Natural killer cell (primary cell): Measurements from ENCODE around the gene TRPC4. TPM values are rescaled to one million over a fixed set of nuclear protein-coding genes. Genes with fewer than 3 reads are reported as not detected.

ENCODE experiments used
- ATAC-seq, 3 donors: fragments of 150-1000 bp in 2 of 3; fragments of 200-7000 bp in 1 of 3; cut with Tn5 transposase; 1 replicate in 1 of 3; 2 replicates in 2 of 3; pipeline ENCODE4 v1.10.0; 2021; ENCODE audit warnings: mild to moderate bottlenecking in 2 of 3, moderate library complexity in 2 of 3
- DNase-seq, 2 donors: peaks; one replicate each; pipeline versions ENCODE4 v3.0.0 to v3.0.0-alpha.2; 2013 to 2021; ENCODE audit warnings: mixed read lengths in 1 of 2
- H3K27ac ChIP-seq: one replicate; pipeline ENCODE4 v1.5.1; 2013; ENCODE audit warnings: mild to moderate bottlenecking, low read length
- H3K27me3 ChIP-seq: one replicate; pipeline ENCODE4 v1.6.1; 2013; ENCODE audit warnings: low read length; ENCODE audit not compliant: control insufficient read depth, insufficient read depth
- H3K36me3 ChIP-seq: one replicate; pipeline ENCODE4 v1.6.1; 2013; ENCODE audit warnings: low read length; ENCODE audit not compliant: control insufficient read depth, insufficient read depth
- H3K4me1 ChIP-seq: one replicate; pipeline ENCODE4 v1.6.1; 2013; ENCODE audit warnings: low read length; ENCODE audit not compliant: control insufficient read depth, insufficient read depth
- H3K4me3 ChIP-seq: one replicate; pipeline ENCODE4 v1.5.1; 2013; ENCODE audit warnings: low read length
- H3K9me3 ChIP-seq: one replicate; pipeline ENCODE4 v1.6.1; 2013; ENCODE audit warnings: low read length; ENCODE audit not compliant: control insufficient read depth, insufficient read depth
- H3K27ac Mint-ChIP-seq, 2 donors: one replicate each; pipeline ENCODE4 v1.8.0; 2022; ENCODE audit warnings: mild to moderate bottlenecking in 2 of 2, mixed read lengths in 2 of 2, moderate library complexity in 1 of 2
- H3K27me3 Mint-ChIP-seq, 2 donors: one replicate each; pipeline ENCODE4 v1.8.0; 2022; ENCODE audit warnings: low read depth in 2 of 2, mixed read lengths in 2 of 2
- H3K36me3 Mint-ChIP-seq: one replicate; pipeline ENCODE4 v1.8.0; 2022; ENCODE audit warnings: mixed read lengths
- H3K4me1 Mint-ChIP-seq, 2 donors: one replicate each; pipeline ENCODE4 v1.8.0; 2022; ENCODE audit warnings: mixed read lengths in 2 of 2
- H3K4me3 Mint-ChIP-seq: one replicate; pipeline ENCODE4 v1.8.0; 2022; ENCODE audit warnings: mild to moderate bottlenecking, moderate library complexity, mixed read lengths
- H3K9me3 Mint-ChIP-seq, 2 donors: one replicate each; pipeline ENCODE4 v1.8.0; 2022; ENCODE audit warnings: mixed read lengths in 2 of 2
- CTCF ChIP-seq: fragments of 200-600 bp; IDR thresholded peaks from one replicate; pipeline ENCODE4 v1.8.0; 2022; ENCODE audit warnings: antibody characterized with exemption
- WGBS: methylation state at CpG from one replicate; pipeline ENCODE4 v1.1.7; 2013; ENCODE audit warnings: missing lambda C conversion rate; ENCODE audit not compliant: insufficient coverage; 5-methylcytosine and 5-hydroxymethylcytosine counted together
- intact Hi-C: fragments of 100-400 bp; cut with micrococcal nuclease; formaldehyde crosslinking; loops from one replicate; pipeline ENCODE4 v1.14.2; 2022
- total RNA-seq, 4 donors: library from RNA; stranded (reverse); fragments of 120-200 nt in 1 of 4; gene quantifications; one replicate each; pipeline versions ENCODE4 v1.2.3 to v1.2.4, GENCODE V29; 2013 to 2022

The TRPC4 gene
- total RNA-seq, 3 donors from 2014 or later (not counting 1 experiment from before 2014, with no cell fraction given) = not detected

GRCh38 chr13:37617173-37617572, 252.4 kb downstream of the TRPC4 start:
- H3K9me3 Mint-ChIP-seq = peaks cover 9 to 15% of the 10 kb centered on the region in 2 donors
- 63% methylated on average over 1 of the region's 1 CpG for whole genome bisulfite sequencing

GRCh38 chr13:37616131-37616530, 253.4 kb downstream of the TRPC4 start:
- Mint-ChIP-seq H3K27ac (no peak overlapping the region), H3K36me3 (peaks cover 4% of the 10 kb centered on the region), H3K4me1 (no peaks in the 10 kb centered on the region), H3K27me3 (no peaks in the 10 kb centered on the region), H3K4me3 (no peak overlapping the region), H3K9me3 (peaks cover 9 to 11% of the 10 kb centered on the region in 2 donors)
- Histone ChIP-seq H3K4me3 (no peak overlapping the region), H3K27ac (no peak overlapping the region), H3K27me3 (no peaks in the 10 kb centered on the region), H3K4me1 (no peaks in the 10 kb centered on the region), H3K9me3 (no peaks in the 10 kb centered on the region), H3K36me3 (no peaks in the 10 kb centered on the region)
- TF ChIP-seq CTCF = no peak
- no CpG with 5 or more reads among the region's 1 CpG for WGBS
- ATAC-seq = no peak
- intact Hi-C loops = no loop called here
- DNase-seq = no peak

More at GRCh38 chr13:37617173-37617572, 252.4 kb downstream of the TRPC4 start:
- no peak overlapping the region for H3K27ac Mint-ChIP-seq
- H3K4me3 Mint-ChIP-seq = no peak overlapping the region
- no peaks in the 10 kb centered on the region for H3K27me3 Mint-ChIP-seq
- TF ChIP-seq CTCF = no peak
- ATAC-seq = no peak
- no peaks in the 10 kb centered on the region for H3K36me3 ChIP-seq
- H3K36me3 Mint-ChIP-seq = peaks cover 7% of the 10 kb centered on the region
- no peak for DNase-seq
- no peaks in the 10 kb centered on the region for H3K4me1 Mint-ChIP-seq
- no peaks in the 10 kb centered on the region for H3K9me3 ChIP-seq
- no peaks in the 10 kb centered on the region for H3K4me1 ChIP-seq
- H3K27me3 ChIP-seq = no peaks in the 10 kb centered on the region
- no peak overlapping the region for H3K4me3 ChIP-seq
- no peak overlapping the region for H3K27ac ChIP-seq
- intact Hi-C loops = no loop called here

- no peaks in the 10 kb centered on the region for H3K27me3 Mint-ChIP-seq
- peaks cover 5 to 6% of the 10 kb centered on the region in 2 donors for H3K9me3 Mint-ChIP-seq
- no peaks in the 10 kb centered on the region for H3K27me3 ChIP-seq
- no peaks in the 10 kb centered on the region for H3K36me3 ChIP-seq
- H3K9me3 ChIP-seq = no peaks in the 10 kb centered on the region
- no peak overlapping the region for H3K4me3 Mint-ChIP-seq
- intact Hi-C loops = no loop called here
- no peaks in the 10 kb centered on the region for H3K4me1 ChIP-seq
- TF ChIP-seq CTCF = no peak
- H3K4me1 Mint-ChIP-seq = no peaks in the 10 kb centered on the region
- no peak for ATAC-seq
- no peak overlapping the region for H3K4me3 ChIP-seq
- no peak overlapping the region for H3K27ac Mint-ChIP-seq
- no peaks in the 10 kb centered on the region for H3K36me3 Mint-ChIP-seq
- DNase-seq = no peak
- WGBS = 100% methylated on average over 2 of the region's 2 CpGs
- no peak overlapping the region for H3K27ac ChIP-seq
Observed at GRCh38 chr13:37615276-37615675, 254.3 kb downstream of the TRPC4 start.

GRCh38 chr13:37613638-37614037, 255.9 kb downstream of the TRPC4 start:
- Mint-ChIP-seq H3K4me3 (no peak overlapping the region), H3K4me1 (no peaks in the 10 kb centered on the region), H3K27me3 (no peaks in the 10 kb centered on the region), H3K9me3 (peaks cover 5 to 9% of the 10 kb centered on the region in 2 donors), H3K27ac (no peak overlapping the region), H3K36me3 (no peaks in the 10 kb centered on the region)
- no peaks in the 10 kb centered on the region for H3K36me3 ChIP-seq
- ATAC-seq = no peak
- no peak overlapping the region for H3K27ac ChIP-seq
- no peak for TF ChIP-seq CTCF
- no peak for DNase-seq
- H3K27me3 ChIP-seq = no peaks in the 10 kb centered on the region
- no peaks in the 10 kb centered on the region for H3K4me1 ChIP-seq
- no peak overlapping the region for H3K4me3 ChIP-seq
- intact Hi-C loops = no loop called here
- WGBS = 86% methylated on average over 1 of the region's 2 CpGs
- no peaks in the 10 kb centered on the region for H3K9me3 ChIP-seq
